ENCODE measurements around the gene TTC5.

DNA sequence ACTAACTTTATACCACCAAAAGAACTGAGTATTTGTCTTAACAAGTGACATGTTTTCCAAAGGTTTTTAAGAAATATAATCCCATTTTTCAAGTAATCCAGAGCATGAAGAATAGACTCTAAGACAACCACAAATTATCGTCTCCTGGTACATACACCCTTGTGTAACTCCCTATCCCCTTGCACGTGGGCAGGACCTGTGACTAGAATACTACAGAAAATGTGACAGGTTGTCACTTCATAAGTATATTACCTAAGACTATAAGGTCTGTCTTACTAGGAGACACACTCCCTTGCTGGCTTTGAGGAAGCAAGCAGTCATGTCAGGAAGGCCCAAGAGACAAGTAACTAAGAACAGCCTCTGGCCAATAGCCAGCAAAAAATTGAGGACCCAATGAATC, 8.3 kb upstream of the TTC5 start:
- TF ChIP-seq, protein P1, sequence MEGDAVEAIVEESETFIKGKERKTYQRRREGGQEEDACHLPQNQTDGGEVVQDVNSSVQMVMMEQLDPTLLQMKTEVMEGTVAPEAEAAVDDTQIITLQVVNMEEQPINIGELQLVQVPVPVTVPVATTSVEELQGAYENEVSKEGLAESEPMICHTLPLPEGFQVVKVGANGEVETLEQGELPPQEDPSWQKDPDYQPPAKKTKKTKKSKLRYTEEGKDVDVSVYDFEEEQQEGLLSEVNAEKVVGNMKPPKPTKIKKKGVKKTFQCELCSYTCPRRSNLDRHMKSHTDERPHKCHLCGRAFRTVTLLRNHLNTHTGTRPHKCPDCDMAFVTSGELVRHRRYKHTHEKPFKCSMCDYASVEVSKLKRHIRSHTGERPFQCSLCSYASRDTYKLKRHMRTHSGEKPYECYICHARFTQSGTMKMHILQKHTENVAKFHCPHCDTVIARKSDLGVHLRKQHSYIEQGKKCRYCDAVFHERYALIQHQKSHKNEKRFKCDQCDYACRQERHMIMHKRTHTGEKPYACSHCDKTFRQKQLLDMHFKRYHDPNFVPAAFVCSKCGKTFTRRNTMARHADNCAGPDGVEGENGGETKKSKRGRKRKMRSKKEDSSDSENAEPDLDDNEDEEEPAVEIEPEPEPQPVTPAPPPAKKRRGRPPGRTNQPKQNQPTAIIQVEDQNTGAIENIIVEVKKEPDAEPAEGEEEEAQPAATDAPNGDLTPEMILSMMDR (optimal IDR thresholded peaks at IDR 0.05 in 1 of 3, IDR thresholded peaks at IDR 0.05 in 1 of 3, conservative IDR thresholded peaks at IDR 0.05 in 1 of 3; ENCODE audit: extremely low read depth in 1 of 3, insufficient read depth in 2 of 3, low read length in 3 of 3): no peak
- TF ChIP-seq EZH2 (IDR thresholded peaks at IDR 0.05; ENCODE audit: low read length): no peak
